Liver (tissue), 9 donors: ENCODE results near the gene CDK19. TPM values are rescaled to one million over a fixed set of nuclear protein-coding genes. Genes with fewer than 3 reads are reported as not detected.

ENCODE experiments used
- DNase-seq: peaks from one replicate; pipeline ENCODE4 v3.0.0-alpha.2; 2017; ENCODE audit warnings: low spot score
- H3K27ac ChIP-seq, 2 donors: one replicate each; pipeline ENCODE4 v1.7.0; 2013; ENCODE audit warnings: inconsistent platforms in 2 of 2, low read length in 2 of 2, control low read depth in 1 of 2, low read depth in 1 of 2, mild to moderate bottlenecking in 1 of 2
- H3K27me3 ChIP-seq, 4 donors: one replicate each; pipeline versions ENCODE4 v1.6.1 to v1.7.0; 2013; ENCODE audit warnings: low read length in 3 of 4, inconsistent platforms in 1 of 4, mild to moderate bottlenecking in 1 of 4, moderate library complexity in 1 of 4; ENCODE audit not compliant: control insufficient read depth in 4 of 4, insufficient read depth in 4 of 4
- H3K36me3 ChIP-seq, 4 donors: one replicate each; pipeline versions ENCODE4 v1.6.1 to v1.7.0; 2013; ENCODE audit warnings: low read length in 3 of 4, mild to moderate bottlenecking in 3 of 4, low read depth in 1 of 4, moderate library complexity in 1 of 4; ENCODE audit not compliant: control insufficient read depth in 4 of 4, insufficient read depth in 3 of 4
- H3K4me1 ChIP-seq, 4 donors: one replicate each; pipeline versions ENCODE4 v1.6.1 to v1.7.0; 2013; ENCODE audit warnings: low read length in 3 of 4, mild to moderate bottlenecking in 3 of 4, moderate library complexity in 1 of 4; ENCODE audit not compliant: control insufficient read depth in 4 of 4, insufficient read depth in 4 of 4
- H3K4me3 ChIP-seq, 3 donors: one replicate each; pipeline versions ENCODE4 v1.6.1 to v1.7.0; 2013; ENCODE audit warnings: low read length in 3 of 3, control low read depth in 1 of 3, low read depth in 1 of 3, mild to moderate bottlenecking in 1 of 3
- H3K9ac ChIP-seq, 2 donors: one replicate each; pipeline ENCODE4 v1.7.0; 2013; ENCODE audit warnings: low read length in 2 of 2, mild to moderate bottlenecking in 2 of 2, moderate library complexity in 2 of 2, control low read depth in 1 of 2, low read depth in 1 of 2
- H3K9me3 ChIP-seq, 4 donors: one replicate each; pipeline versions ENCODE4 v1.6.1 to v1.7.0; 2013; ENCODE audit warnings: low read length in 3 of 4; ENCODE audit not compliant: control insufficient read depth in 4 of 4
- CTCF ChIP-seq: fragments of 150-350 bp; IDR thresholded peaks from 2 replicates; pipeline ENCODE4 v1.5.1; 2017; ENCODE audit warnings: improper control_type of control experiment, low read depth, low read length; ENCODE audit not compliant: missing input control
- EGR1 ChIP-seq, 2 donors: IDR thresholded peaks; 2 replicates each; pipeline ENCODE4 v1.6.1; 2016 to 2018; ENCODE audit warnings: antibody characterized with exemption in 2 of 2, low read depth in 2 of 2
- FOXA1 ChIP-seq: IDR thresholded peaks from 2 replicates; pipeline ENCODE4 v1.6.1; 2016; ENCODE audit warnings: antibody characterized with exemption
- FOXA2 ChIP-seq: IDR thresholded peaks from 2 replicates; pipeline ENCODE4 v1.6.1; 2016; ENCODE audit warnings: antibody characterized with exemption
- GABPA ChIP-seq, 2 donors: IDR thresholded peaks in 1 of 2; conservative IDR thresholded peaks in 1 of 2; 2 replicates each; pipeline ENCODE4 v1.6.1; 2016; ENCODE audit warnings: antibody characterized with exemption in 2 of 2, mild to moderate bottlenecking in 1 of 2, moderate library complexity in 1 of 2
- HNF4A ChIP-seq, 2 donors: conservative IDR thresholded peaks; 2 replicates each; pipeline ENCODE4 v1.6.1; 2016; ENCODE audit warnings: antibody characterized with exemption in 2 of 2, mild to moderate bottlenecking in 2 of 2
- HNF4G ChIP-seq: IDR thresholded peaks from 2 replicates; pipeline ENCODE4 v1.6.1; 2016; ENCODE audit warnings: antibody characterized with exemption
- RAD21 ChIP-seq, 2 donors: IDR thresholded peaks; 2 replicates each; pipeline ENCODE4 v1.6.1; 2016; ENCODE audit warnings: antibody characterized with exemption in 2 of 2, mild to moderate bottlenecking in 2 of 2
- REST ChIP-seq: IDR thresholded peaks from 2 replicates; pipeline ENCODE4 v1.6.1; 2016; ENCODE audit warnings: antibody characterized with exemption, mild to moderate bottlenecking
- RXRA ChIP-seq, 2 donors: IDR thresholded peaks; 2 replicates each; pipeline ENCODE4 v1.6.1; 2017 to 2018; ENCODE audit warnings: antibody characterized with exemption in 2 of 2, mild to moderate bottlenecking in 1 of 2
- SP1 ChIP-seq: IDR thresholded peaks from 2 replicates; pipeline ENCODE4 v1.6.1; 2018; ENCODE audit warnings: antibody characterized with exemption, mild to moderate bottlenecking
- YY1 ChIP-seq: IDR thresholded peaks from 2 replicates; pipeline ENCODE4 v1.6.1; 2016; ENCODE audit warnings: antibody characterized with exemption, mild to moderate bottlenecking
- WGBS: extraction: QIAGEN DNeasy Blood & Tissue Kit; methylation state at CpG from one replicate; pipeline ENCODE4 v1.1.7; 2013; 5-methylcytosine and 5-hydroxymethylcytosine counted together
- polyA plus RNA-seq, 2 donors: library from polyadenylated mRNA; stranded (reverse) in 1 of 2; unstranded in 1 of 2; fragments of 200-250 nt in 1 of 2; fragments of >200 nt in 1 of 2; fragmentation: Nextera tagmentation in 1 of 2; extraction: Ambion mirVana in 1 of 2; gene quantifications; one replicate each; pipeline versions ENCODE4 v1.2.1 to v1.2.3, GENCODE V29; 2013 to 2015
- total RNA-seq, 2 donors: library from RNA; depleted of rRNA; stranded (reverse); fragments of >200 nt; gene quantifications; one replicate each; pipeline ENCODE4 v1.2.3, GENCODE V29; 2014
- TF ChIP-seq, protein P1 (sequence below): IDR thresholded peaks from 2 replicates; pipeline ENCODE4 v1.6.1; 2016; ENCODE audit warnings: antibody characterized with exemption
- TF ChIP-seq, protein P2 (sequence below): IDR thresholded peaks from 2 replicates; pipeline ENCODE4 v1.6.1; 2016; ENCODE audit warnings: antibody characterized with exemption
- TF ChIP-seq, protein P3 (sequence below): IDR thresholded peaks from 2 replicates; pipeline ENCODE4 v1.6.1; 2016; ENCODE audit warnings: antibody characterized with exemption
- donor health status: healthy.
- donor health status: healthy.
- donor health status: healthy.
- donor health status: healthy.
- donor health status: healthy.

Gene CDK19
- total and polyA plus RNA-seq, 4 donors: 1.8 to 7.6 (median 3.9) TPM

- DNase-seq: no peak
- no peaks in the 10 kb centered on the region for H3K27me3 ChIP-seq
- 77% methylated on average over 5 of the region's 5 CpGs for WGBS
- no peak overlapping the region for H3K27ac ChIP-seq
- no peaks in the 10 kb centered on the region for H3K4me1 ChIP-seq
- H3K36me3 ChIP-seq: peaks cover 0 to 12% (median 6%) of the 10 kb centered on the region in 4 donors
- H3K9me3 ChIP-seq: no peaks in the 10 kb centered on the region
- no peak overlapping the region for H3K4me3 ChIP-seq
- no peak overlapping the region for H3K9ac ChIP-seq
- TF ChIP-seq SP1: no peak
- TF ChIP-seq RXRA (IDR thresholded peaks at IDR 0.05): no peak
These were observed 200.7 kb downstream of the CDK19 start for GRCh38 chr6:110614586-110614985.

GRCh38 chr6:110614106-110614505 lies 201.2 kb downstream of the CDK19 start:
- peaks cover 0 to 12% (median 6%) of the 10 kb centered on the region in 4 donors for H3K36me3 ChIP-seq
- no peak overlapping the region for H3K9ac ChIP-seq
- TF ChIP-seq, protein P1, sequence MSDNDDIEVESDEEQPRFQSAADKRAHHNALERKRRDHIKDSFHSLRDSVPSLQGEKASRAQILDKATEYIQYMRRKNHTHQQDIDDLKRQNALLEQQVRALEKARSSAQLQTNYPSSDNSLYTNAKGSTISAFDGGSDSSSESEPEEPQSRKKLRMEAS: no peak
- TF ChIP-seq YY1: no peak
- TF ChIP-seq RAD21 (IDR thresholded peaks at IDR 0.05): no peak
- no peak for TF ChIP-seq RXRA (IDR thresholded peaks at IDR 0.05)
- TF ChIP-seq, protein P2, sequence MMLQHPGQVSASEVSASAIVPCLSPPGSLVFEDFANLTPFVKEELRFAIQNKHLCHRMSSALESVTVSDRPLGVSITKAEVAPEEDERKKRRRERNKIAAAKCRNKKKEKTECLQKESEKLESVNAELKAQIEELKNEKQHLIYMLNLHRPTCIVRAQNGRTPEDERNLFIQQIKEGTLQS: no peak
- TF ChIP-seq CTCF: no peak
- no peak for TF ChIP-seq REST
- TF ChIP-seq FOXA2: no peak
- TF ChIP-seq HNF4A (conservative IDR thresholded peaks at IDR 0.05): no peak
- no peak for TF ChIP-seq GABPA (IDR thresholded peaks at IDR 0.05 in 1 of 2, conservative IDR thresholded peaks at IDR 0.05 in 1 of 2)
- TF ChIP-seq EGR1 (IDR thresholded peaks at IDR 0.05; ENCODE audit: low read depth in 2 of 2): no peak
- no peak for TF ChIP-seq SP1
- no peak for TF ChIP-seq FOXA1
- no peak for TF ChIP-seq HNF4G
- TF ChIP-seq, protein P3, sequence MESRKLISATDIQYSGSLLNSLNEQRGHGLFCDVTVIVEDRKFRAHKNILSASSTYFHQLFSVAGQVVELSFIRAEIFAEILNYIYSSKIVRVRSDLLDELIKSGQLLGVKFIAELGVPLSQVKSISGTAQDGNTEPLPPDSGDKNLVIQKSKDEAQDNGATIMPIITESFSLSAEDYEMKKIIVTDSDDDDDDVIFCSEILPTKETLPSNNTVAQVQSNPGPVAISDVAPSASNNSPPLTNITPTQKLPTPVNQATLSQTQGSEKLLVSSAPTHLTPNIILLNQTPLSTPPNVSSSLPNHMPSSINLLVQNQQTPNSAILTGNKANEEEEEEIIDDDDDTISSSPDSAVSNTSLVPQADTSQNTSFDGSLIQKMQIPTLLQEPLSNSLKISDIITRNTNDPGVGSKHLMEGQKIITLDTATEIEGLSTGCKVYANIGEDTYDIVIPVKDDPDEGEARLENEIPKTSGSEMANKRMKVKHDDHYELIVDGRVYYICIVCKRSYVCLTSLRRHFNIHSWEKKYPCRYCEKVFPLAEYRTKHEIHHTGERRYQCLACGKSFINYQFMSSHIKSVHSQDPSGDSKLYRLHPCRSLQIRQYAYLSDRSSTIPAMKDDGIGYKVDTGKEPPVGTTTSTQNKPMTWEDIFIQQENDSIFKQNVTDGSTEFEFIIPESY: no peak

More at GRCh38 chr6:110614106-110614505, 201.2 kb downstream of the CDK19 start:
- 94% methylated on average over 1 of the region's 1 CpG for WGBS
- Histone ChIP-seq H3K4me3 (no peak overlapping the region), H3K4me1 (no peaks in the 10 kb centered on the region), H3K9me3 (no peaks in the 10 kb centered on the region), H3K27ac (no peak overlapping the region), H3K27me3 (no peaks in the 10 kb centered on the region)
- DNase-seq: no peak
